Caco-2 (cell line): Measurements from ENCODE around the gene ING1. TPM values are rescaled to one million over a fixed set of nuclear protein-coding genes. Genes with fewer than 3 reads are reported as not detected.

Source experiments
- BruUV-seq: library from RNA; stranded (reverse); fragments of 400-500 nt; replicated peaks from 2 replicates; lab custom pipeline; 2021; lab: Mats Ljungman, UMichigan
- CTCF ChIA-PET: fragments of 300-600 bp; sonication (Branson Sonifier 250); formaldehyde crosslinking; loops from one replicate; lab custom pipeline; 2022; ENCODE audit warnings: antibody characterized with exemption; lab: Charles Lee
- POLR2A ChIA-PET: fragments of 300-600 bp; sonication (Branson Sonifier 250); formaldehyde crosslinking; loops from one replicate; lab custom pipeline; 2022; ENCODE audit warnings: antibody characterized with exemption; lab: Charles Lee
- DNase-seq, 2 experiments: peaks; one replicate each; pipeline versions ENCODE4 v3.0.0 to v3.0.0-alpha.2; 2020 to 2022
- H3K27me3 ChIP-seq: replicated peaks from 2 replicates; pipeline ENCODE4 v1.6.0; 2011; ENCODE audit warnings: low read length; ENCODE audit not compliant: control insufficient read depth, insufficient read depth
- H3K36me3 ChIP-seq: 2 replicates; pipeline ENCODE4 v1.5.1; 2011; ENCODE audit warnings: low read length; ENCODE audit not compliant: control insufficient read depth, insufficient read depth
- H3K4me1 ChIP-seq: fragments of 250-450 bp; sonication (Bioruptor Pico); 2 replicates; pipeline ENCODE4 v1.5.1; 2020; ENCODE audit warnings: mild to moderate bottlenecking
- H3K4me3 ChIP-seq: 2 replicates; pipeline ENCODE4 v1.5.1; 2011; ENCODE audit warnings: low read depth, mild to moderate bottlenecking, control low read depth, low read length
- H3K9me3 ChIP-seq: fragments of 250-450 bp; sonication (Bioruptor Pico); 2 replicates; pipeline ENCODE4 v1.5.1; 2020; ENCODE audit warnings: mild to moderate bottlenecking, moderate library complexity
- H3K27ac Mint-ChIP-seq: one replicate; pipeline ENCODE4 v1.8.0; 2022; ENCODE audit warnings: mixed read lengths; ENCODE audit not compliant: unreplicated experiment
- H3K27me3 Mint-ChIP-seq: one replicate; pipeline ENCODE4 v1.8.0; 2022; ENCODE audit warnings: mixed read lengths; ENCODE audit not compliant: insufficient read depth, unreplicated experiment
- H3K36me3 Mint-ChIP-seq: one replicate; pipeline ENCODE4 v1.8.0; 2022; ENCODE audit warnings: mild to moderate bottlenecking, mixed read lengths; ENCODE audit not compliant: insufficient read depth, unreplicated experiment
- H3K4me1 Mint-ChIP-seq: one replicate; pipeline ENCODE4 v1.8.0; 2022; ENCODE audit warnings: low read depth, mixed read lengths; ENCODE audit not compliant: unreplicated experiment
- H3K4me3 Mint-ChIP-seq: one replicate; pipeline ENCODE4 v1.8.0; 2022; ENCODE audit warnings: mild to moderate bottlenecking, moderate library complexity, mixed read lengths; ENCODE audit not compliant: unreplicated experiment
- H3K9me3 Mint-ChIP-seq: one replicate; pipeline ENCODE4 v1.8.0; 2022; ENCODE audit warnings: mixed read lengths; ENCODE audit not compliant: unreplicated experiment
- CTCF ChIP-seq, 2 experiments: fragments of 200-600 bp in 1 of 2; IDR thresholded peaks; 1 replicate in 1 of 2; 2 replicates in 1 of 2; pipeline versions ENCODE4 v1.5.1 to v1.8.0; 2011 to 2022; ENCODE audit warnings: antibody characterized with exemption in 1 of 2, control low read depth in 1 of 2, inconsistent platforms in 1 of 2, low read depth in 1 of 2, low read length in 1 of 2, mild to moderate bottlenecking in 1 of 2, moderate library complexity in 1 of 2; ENCODE audit not compliant: insufficient read depth in 1 of 2, severe bottlenecking in 1 of 2, unreplicated experiment in 1 of 2
- intact Hi-C: fragments of 100-400 bp; cut with micrococcal nuclease; formaldehyde crosslinking; loops from one replicate; pipeline ENCODE4 v1.10.0; 2022; ENCODE audit not compliant: unreplicated experiment
- total RNA-seq: library from RNA; stranded (reverse); gene quantifications from 2 replicates; pipeline ENCODE4 v1.2.3, GENCODE V29; 2022

Gene ING1
- total RNA-seq, 1 experiment from 2014 or later: 17.9 TPM

- Mint-ChIP-seq H3K36me3 (peaks cover 69% of the 10 kb centered on the region), H3K4me1 (peaks cover 6% of the 10 kb centered on the region), H3K4me3 (no peak overlapping the region), H3K27me3 (no peaks in the 10 kb centered on the region), H3K27ac (no peak overlapping the region), H3K9me3 (no peaks in the 10 kb centered on the region)
- TF ChIP-seq CTCF (IDR thresholded peaks at IDR 0.05; ENCODE audit: insufficient read depth in 1 of 2, low read depth in 1 of 2, low read length in 1 of 2, severe bottlenecking in 1 of 2, unreplicated experiment in 1 of 2): no peak
- Histone ChIP-seq H3K27me3 (no peaks in the 10 kb centered on the region), H3K4me1 (no peaks in the 10 kb centered on the region; the same call in 1 of the 2 replicates), H3K36me3 (peaks cover 4% of the 10 kb centered on the region), H3K4me3 (no peak overlapping the region), H3K9me3 (no peaks in the 10 kb centered on the region)
- intact Hi-C loops: loop anchor here (1.0 to 5.0 kb wide), 2 partner anchors 32 to 135 kb away; no protein-coding TSS in a partner anchor
- no TSS peak for BruUV-seq
- no peak for DNase-seq
- ChIA-PET CTCF (interaction anchor here (0.9 kb wide), 1 partner anchor 136 kb away, joined by 3 read pairs; no protein-coding TSS in a partner anchor), POLR2A (no interaction called here)
Measured at GRCh38 chr13:110681868-110682550, 31.5 kb upstream of the ING1 start.

DNA sequence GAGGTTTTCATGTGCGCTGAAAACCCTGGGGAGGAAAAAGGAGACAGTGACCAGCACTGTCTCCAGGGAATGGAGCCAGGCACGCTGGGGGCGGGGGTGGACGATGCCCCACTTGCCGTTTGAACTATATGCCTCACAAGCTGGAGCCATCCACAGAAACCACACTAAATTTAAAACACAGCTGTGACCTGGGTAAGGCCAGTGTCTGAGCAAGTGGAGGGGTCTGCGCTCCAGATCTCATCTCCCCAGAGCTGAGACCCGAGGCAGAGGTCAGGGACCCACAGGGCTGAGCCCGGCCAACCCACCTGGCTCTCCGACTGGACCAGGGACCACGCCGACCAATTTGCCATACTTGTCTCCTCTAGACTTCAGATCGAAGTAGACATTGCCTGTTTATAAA is 30.8 kb upstream of the ING1 start:
- POLR2A ChIA-PET: interaction anchor here (0.9 kb wide), 1 partner anchor 10 kb away, joined by 4 read pairs; no protein-coding TSS in a partner anchor
- H3K36me3 Mint-ChIP-seq: peaks cover 72% of the 10 kb centered on the region

More for the DNA sequence above, 30.8 kb upstream of the ING1 start:
- CTCF ChIA-PET: interaction anchor here (0.6 to 0.9 kb wide), 4 partner anchors 12 to 136 kb away, joined by 3 to 6 read pairs (median 3); no protein-coding TSS in a partner anchor
- no peaks in the 10 kb centered on the region for H3K27me3 ChIP-seq
- intact Hi-C loops: loop anchor here (5.0 kb wide), 1 partner anchor 135 kb away; no protein-coding TSS in a partner anchor
- H3K9me3 ChIP-seq: no peaks in the 10 kb centered on the region
- H3K36me3 ChIP-seq: peaks cover 4% of the 10 kb centered on the region
- no peak for TF ChIP-seq CTCF (IDR thresholded peaks at IDR 0.05; ENCODE audit: insufficient read depth in 1 of 2, low read depth in 1 of 2, low read length in 1 of 2, severe bottlenecking in 1 of 2, unreplicated experiment in 1 of 2)
- no peak overlapping the region for H3K27ac Mint-ChIP-seq
- H3K4me3 ChIP-seq: no peak overlapping the region
- no peak for DNase-seq
- BruUV-seq: no TSS peak
- no peak overlapping the region for H3K4me3 Mint-ChIP-seq
- no peaks in the 10 kb centered on the region; the same call in 1 of the 2 replicates for H3K4me1 ChIP-seq
- no peaks in the 10 kb centered on the region for H3K9me3 Mint-ChIP-seq
- H3K27me3 Mint-ChIP-seq: no peaks in the 10 kb centered on the region
- H3K4me1 Mint-ChIP-seq: peaks cover 6% of the 10 kb centered on the region
